ENCODE data around the gene ADAMTS3.

- TF ChIP-seq, protein P1, sequence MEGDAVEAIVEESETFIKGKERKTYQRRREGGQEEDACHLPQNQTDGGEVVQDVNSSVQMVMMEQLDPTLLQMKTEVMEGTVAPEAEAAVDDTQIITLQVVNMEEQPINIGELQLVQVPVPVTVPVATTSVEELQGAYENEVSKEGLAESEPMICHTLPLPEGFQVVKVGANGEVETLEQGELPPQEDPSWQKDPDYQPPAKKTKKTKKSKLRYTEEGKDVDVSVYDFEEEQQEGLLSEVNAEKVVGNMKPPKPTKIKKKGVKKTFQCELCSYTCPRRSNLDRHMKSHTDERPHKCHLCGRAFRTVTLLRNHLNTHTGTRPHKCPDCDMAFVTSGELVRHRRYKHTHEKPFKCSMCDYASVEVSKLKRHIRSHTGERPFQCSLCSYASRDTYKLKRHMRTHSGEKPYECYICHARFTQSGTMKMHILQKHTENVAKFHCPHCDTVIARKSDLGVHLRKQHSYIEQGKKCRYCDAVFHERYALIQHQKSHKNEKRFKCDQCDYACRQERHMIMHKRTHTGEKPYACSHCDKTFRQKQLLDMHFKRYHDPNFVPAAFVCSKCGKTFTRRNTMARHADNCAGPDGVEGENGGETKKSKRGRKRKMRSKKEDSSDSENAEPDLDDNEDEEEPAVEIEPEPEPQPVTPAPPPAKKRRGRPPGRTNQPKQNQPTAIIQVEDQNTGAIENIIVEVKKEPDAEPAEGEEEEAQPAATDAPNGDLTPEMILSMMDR (IDR thresholded peaks at IDR 0.05; ENCODE audit: poor library complexity, severe bottlenecking) = no peak
- TF ChIP-seq EP300 (conservative IDR thresholded peaks at IDR 0.05; ENCODE audit: poor library complexity, severe bottlenecking) = no peak
- no peak for TF ChIP-seq TAF1 (IDR thresholded peaks at IDR 0.05; ENCODE audit: low read depth)
- no peak for TF ChIP-seq RAD21 (conservative IDR thresholded peaks at IDR 0.05)
- no peak for TF ChIP-seq POLR2AphosphoS5 (IDR thresholded peaks at IDR 0.05)
- TF ChIP-seq REST (IDR thresholded peaks at IDR 0.05; ENCODE audit: borderline replicate concordance) = no peak
- no peak for TF ChIP-seq SMC3 (conservative IDR thresholded peaks at IDR 0.05; ENCODE audit: poor library complexity)
- TF ChIP-seq EZH2 (IDR thresholded peaks at IDR 0.05; ENCODE audit: borderline replicate concordance, insufficient read depth, low read length, poor library complexity, severe bottlenecking) = no peak
These were observed 16.6 kb downstream of the ADAMTS3 start for GRCh38 chr4:72552447-72552846.
